DOHH2 (cell line): ENCODE results near the gene ANKRD65.

Experiments
- H3F3A ChIP-seq: fragments of 200-600 bp; sonication (generic), shearing (Covaris generic); 2 replicates; pipeline ENCODE4 v1.6.0; 2016; ENCODE audit warnings: antibody characterized with exemption, mild to moderate bottlenecking; ENCODE audit not compliant: control insufficient read depth, insufficient read depth
- H3K27ac ChIP-seq: fragments of 200-600 bp; sonication (generic); 2 replicates; pipeline ENCODE4 v1.5.1; 2014; ENCODE audit warnings: low read depth, mild to moderate bottlenecking, low read length, moderate library complexity
- H3K27me3 ChIP-seq: fragments of 200-600 bp; sonication (generic); 2 replicates; pipeline ENCODE4 v1.6.1; 2014; ENCODE audit warnings: mild to moderate bottlenecking, low read length, mixed read lengths; ENCODE audit not compliant: control insufficient read depth
- H3K36me3 ChIP-seq: fragments of 200-600 bp; sonication (generic); 2 replicates; pipeline ENCODE4 v1.6.1; 2014; ENCODE audit warnings: mild to moderate bottlenecking, low read length, moderate library complexity, mixed read lengths; ENCODE audit not compliant: control insufficient read depth
- H3K4me1 ChIP-seq: fragments of 200-600 bp; sonication (generic); 2 replicates; pipeline ENCODE4 v1.6.1; 2014; ENCODE audit warnings: mild to moderate bottlenecking, low read length, mixed read lengths; ENCODE audit not compliant: control insufficient read depth
- H3K4me2 ChIP-seq: fragments of 200-600 bp; sonication (generic); 2 replicates; pipeline ENCODE4 v1.6.0; 2014; ENCODE audit warnings: mild to moderate bottlenecking, low read length, moderate library complexity
- H3K4me3 ChIP-seq: fragments of 200-600 bp; sonication (generic); 2 replicates; pipeline ENCODE4 v1.5.1; 2014; ENCODE audit warnings: mild to moderate bottlenecking, low read length, mixed read lengths
- H3K79me2 ChIP-seq: fragments of 200-600 bp; sonication (generic); 2 replicates; pipeline ENCODE4 v1.6.1; 2014; ENCODE audit warnings: mild to moderate bottlenecking, low read length, mixed read lengths; ENCODE audit not compliant: control insufficient read depth
- H3K9me2 ChIP-seq: fragments of 200-600 bp; sonication (generic); replicated peaks from 2 replicates; pipeline ENCODE4 v1.6.1; 2014; ENCODE audit warnings: mild to moderate bottlenecking, low read length, mixed read lengths; ENCODE audit not compliant: control insufficient read depth
- H3K9me3 ChIP-seq: fragments of 200-600 bp; sonication (generic); 2 replicates; pipeline ENCODE4 v1.6.1; 2014; ENCODE audit warnings: antibody characterized with exemption, low read length, mixed read lengths; ENCODE audit not compliant: control insufficient read depth, insufficient read depth
- H4K20me1 ChIP-seq: fragments of 200-600 bp; sonication (generic); 2 replicates; pipeline ENCODE4 v1.6.0; 2014; ENCODE audit warnings: low read depth, mild to moderate bottlenecking, antibody characterized with exemption, low read length, moderate library complexity; ENCODE audit not compliant: control insufficient read depth, insufficient read depth
- EZH2phosphoT487 ChIP-seq: fragments of 200-600 bp; sonication (generic); IDR thresholded peaks from 2 replicates; pipeline ENCODE4 v1.6.1; 2017; ENCODE audit warnings: borderline replicate concordance, mild to moderate bottlenecking, antibody characterized with exemption, low read length, moderate library complexity, mixed read lengths
- TF ChIP-seq, protein P1 (sequence below): fragments of 200-600 bp; sonication (generic); IDR thresholded peaks from one replicate; pipeline ENCODE4 v1.5.1; 2014; ENCODE audit warnings: antibody characterized with exemption, mild to moderate bottlenecking, low read depth, low read length; ENCODE audit not compliant: poor library complexity, severe bottlenecking

The ANKRD65 gene

DNA sequence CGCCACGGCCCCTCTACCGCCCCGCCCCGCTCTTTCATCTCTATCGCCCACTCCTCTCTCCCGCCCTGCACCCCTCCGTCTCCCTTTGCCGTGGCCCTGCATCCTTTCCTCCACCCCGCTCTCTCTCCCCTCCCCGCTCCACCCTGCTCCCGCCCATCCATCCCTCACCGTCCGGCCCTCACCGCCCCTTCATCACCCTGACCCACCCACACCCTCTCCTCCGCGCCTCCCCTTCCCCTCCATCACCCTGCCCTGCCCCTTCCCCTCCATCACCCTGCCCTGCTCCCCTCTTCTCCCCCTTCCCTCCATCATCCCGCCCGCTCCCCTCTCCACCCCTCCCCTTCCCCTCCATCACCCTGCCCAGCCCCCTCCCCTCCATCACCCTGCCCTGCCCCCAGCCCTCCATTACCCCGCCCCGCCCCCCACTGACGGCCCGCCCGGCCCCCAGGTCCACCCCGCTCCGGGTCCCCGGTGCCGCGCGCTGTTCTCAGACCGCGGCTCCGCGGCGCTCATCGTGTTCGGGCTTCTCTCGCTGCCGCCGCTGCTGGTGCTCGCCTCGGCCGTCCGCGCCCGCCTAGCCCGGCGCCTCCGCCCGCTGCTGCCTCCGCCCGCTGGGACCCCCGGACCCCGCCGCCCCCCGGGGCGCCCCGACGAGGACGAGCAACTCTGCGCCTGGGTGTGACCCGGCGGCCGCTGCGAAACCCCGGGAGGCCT lies 6.2 kb upstream of the ANKRD65 start:
- Histone ChIP-seq H3K27me3 (peaks cover 25% of the 10 kb centered on the region), H3K27ac (no peak overlapping the region), H3K9me3 (no peaks in the 10 kb centered on the region), H3K4me1 (no peaks in the 10 kb centered on the region), H3K79me2 (no peaks in the 10 kb centered on the region), H3K36me3 (no peaks in the 10 kb centered on the region), H3K9me2 (no peaks in the 10 kb centered on the region), H4K20me1 (0 out of 2 replicates have a peak, but pooled peaks cover 3% of the 10 kb centered on the region), H3F3A (no peaks in the 10 kb centered on the region), H3K4me2 (no peak overlapping the region), H3K4me3 (no peak overlapping the region)
- TF ChIP-seq EZH2phosphoT487, result no peak
- TF ChIP-seq, protein P1, sequence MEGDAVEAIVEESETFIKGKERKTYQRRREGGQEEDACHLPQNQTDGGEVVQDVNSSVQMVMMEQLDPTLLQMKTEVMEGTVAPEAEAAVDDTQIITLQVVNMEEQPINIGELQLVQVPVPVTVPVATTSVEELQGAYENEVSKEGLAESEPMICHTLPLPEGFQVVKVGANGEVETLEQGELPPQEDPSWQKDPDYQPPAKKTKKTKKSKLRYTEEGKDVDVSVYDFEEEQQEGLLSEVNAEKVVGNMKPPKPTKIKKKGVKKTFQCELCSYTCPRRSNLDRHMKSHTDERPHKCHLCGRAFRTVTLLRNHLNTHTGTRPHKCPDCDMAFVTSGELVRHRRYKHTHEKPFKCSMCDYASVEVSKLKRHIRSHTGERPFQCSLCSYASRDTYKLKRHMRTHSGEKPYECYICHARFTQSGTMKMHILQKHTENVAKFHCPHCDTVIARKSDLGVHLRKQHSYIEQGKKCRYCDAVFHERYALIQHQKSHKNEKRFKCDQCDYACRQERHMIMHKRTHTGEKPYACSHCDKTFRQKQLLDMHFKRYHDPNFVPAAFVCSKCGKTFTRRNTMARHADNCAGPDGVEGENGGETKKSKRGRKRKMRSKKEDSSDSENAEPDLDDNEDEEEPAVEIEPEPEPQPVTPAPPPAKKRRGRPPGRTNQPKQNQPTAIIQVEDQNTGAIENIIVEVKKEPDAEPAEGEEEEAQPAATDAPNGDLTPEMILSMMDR, result no peak

DNA sequence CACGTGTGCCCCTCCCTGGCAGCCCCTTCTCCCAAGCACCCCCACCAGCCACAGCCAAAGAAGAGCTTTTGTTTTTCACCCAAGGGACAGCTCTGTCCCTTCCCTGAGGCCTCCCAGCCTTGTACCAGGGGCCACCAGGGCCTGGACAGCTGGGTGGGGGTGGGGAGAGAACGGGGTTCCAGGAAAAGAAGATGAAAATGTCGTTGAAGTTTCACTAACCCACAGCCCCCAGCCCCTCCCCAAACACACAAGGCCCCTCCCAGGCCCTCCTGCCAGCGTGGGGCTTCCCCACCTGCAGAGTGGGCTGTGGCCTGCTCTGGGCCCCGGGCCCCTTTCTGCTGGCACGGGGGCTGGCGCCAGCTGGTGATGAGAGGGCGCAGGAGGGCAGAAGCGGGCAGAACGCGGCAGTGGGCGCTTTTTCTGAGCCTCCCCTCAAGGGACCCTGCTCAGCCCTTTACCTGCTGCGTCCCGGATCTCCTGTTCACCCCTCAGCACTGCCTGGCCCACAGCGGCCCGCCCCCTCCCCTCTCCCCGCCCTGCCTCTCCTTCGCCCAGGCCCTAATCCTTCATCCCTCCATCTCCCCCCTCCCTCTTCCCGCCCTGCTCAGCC lies 5.5 kb upstream of the ANKRD65 start:
- Histone ChIP-seq H3F3A (no peaks in the 10 kb centered on the region), H3K4me2 (no peak overlapping the region), H3K4me3 (no peak overlapping the region), H3K36me3 (no peaks in the 10 kb centered on the region), H3K9me2 (no peaks in the 10 kb centered on the region), H3K79me2 (no peaks in the 10 kb centered on the region), H3K4me1 (no peaks in the 10 kb centered on the region), H4K20me1 (0 out of 2 replicates have a peak, but pooled peaks cover 3% of the 10 kb centered on the region), H3K27me3 (peaks cover 27% of the 10 kb centered on the region), H3K27ac (no peak overlapping the region), H3K9me3 (no peaks in the 10 kb centered on the region)
- TF ChIP-seq, protein P1, result no peak
- TF ChIP-seq EZH2phosphoT487, result no peak

GRCh38 chr1:1425753-1426495 lies 4.8 kb upstream of the ANKRD65 start:
- no peaks in the 10 kb centered on the region for H3F3A ChIP-seq
- no peak overlapping the region for H3K4me2 ChIP-seq
- no peaks in the 10 kb centered on the region for H3K36me3 ChIP-seq
- no peaks in the 10 kb centered on the region for H3K4me1 ChIP-seq
- TF ChIP-seq, protein P1, result no peak
- TF ChIP-seq EZH2phosphoT487, result no peak
- H3K79me2 ChIP-seq, result no peaks in the 10 kb centered on the region
- no peaks in the 10 kb centered on the region for H3K9me3 ChIP-seq
- no peaks in the 10 kb centered on the region for H3K9me2 ChIP-seq
- no peak overlapping the region for H3K27ac ChIP-seq
- peaks cover 27% of the 10 kb centered on the region for H3K27me3 ChIP-seq
- no peak overlapping the region for H3K4me3 ChIP-seq
- 0 out of 2 replicates have a peak, but pooled peaks cover 3% of the 10 kb centered on the region for H4K20me1 ChIP-seq
